Neural crest cell (in vitro differentiated cells): ENCODE measurements around the gene PGA4. TPM values are rescaled to one million over a fixed set of nuclear protein-coding genes. Genes with fewer than 3 reads are reported as not detected.

Experiments
- DNase-seq: peaks from one replicate; pipeline ENCODE4 v3.0.0; 2021; ENCODE audit warnings: low read depth, mixed read lengths, low spot score
- H3K27ac Mint-ChIP-seq: one replicate; pipeline ENCODE4 v1.8.0; 2021; ENCODE audit warnings: mild to moderate bottlenecking, mixed read lengths; ENCODE audit not compliant: unreplicated experiment
- H3K27me3 Mint-ChIP-seq: 2 replicates; pipeline ENCODE4 v1.8.0; 2021; ENCODE audit warnings: low read depth, mild to moderate bottlenecking, mixed read lengths
- H3K36me3 Mint-ChIP-seq: 2 replicates; pipeline ENCODE4 v1.8.0; 2021; ENCODE audit warnings: low read depth, mild to moderate bottlenecking, mixed read lengths
- H3K4me1 Mint-ChIP-seq: 2 replicates; pipeline ENCODE4 v1.8.0; 2021; ENCODE audit warnings: mixed read lengths
- H3K4me3 Mint-ChIP-seq: one replicate; pipeline ENCODE4 v1.8.0; 2021; ENCODE audit warnings: mild to moderate bottlenecking, mixed read lengths
- H3K9me3 Mint-ChIP-seq: 2 replicates; pipeline ENCODE4 v1.8.0; 2021; ENCODE audit warnings: mixed read lengths
- CTCF ChIP-seq: fragments of 200-600 bp; sonication (generic); conservative IDR thresholded peaks from 2 replicates; pipeline ENCODE4 v1.5.0; 2021; ENCODE audit warnings: antibody characterized with exemption, mild to moderate bottlenecking
- total RNA-seq: library from RNA; stranded (reverse); gene quantifications from 2 replicates; pipeline ENCODE4 v1.2.1, GENCODE V29; 2021

PGA4 gene
- total RNA-seq, 1 donor from 2014 or later = not detected

GRCh38 chr11:61279934-61280659 is 58.0 kb downstream of the PGA4 start:
- Mint-ChIP-seq H3K4me1 (peaks cover 11% of the 10 kb centered on the region), H3K36me3 (peaks cover 19% of the 10 kb centered on the region), H3K4me3 (no peak overlapping the region), H3K9me3 (no peaks in the 10 kb centered on the region), H3K27me3 (no peaks in the 10 kb centered on the region), H3K27ac (no peak overlapping the region)
- no peak for TF ChIP-seq CTCF
- DNase-seq = no peak

DNA sequence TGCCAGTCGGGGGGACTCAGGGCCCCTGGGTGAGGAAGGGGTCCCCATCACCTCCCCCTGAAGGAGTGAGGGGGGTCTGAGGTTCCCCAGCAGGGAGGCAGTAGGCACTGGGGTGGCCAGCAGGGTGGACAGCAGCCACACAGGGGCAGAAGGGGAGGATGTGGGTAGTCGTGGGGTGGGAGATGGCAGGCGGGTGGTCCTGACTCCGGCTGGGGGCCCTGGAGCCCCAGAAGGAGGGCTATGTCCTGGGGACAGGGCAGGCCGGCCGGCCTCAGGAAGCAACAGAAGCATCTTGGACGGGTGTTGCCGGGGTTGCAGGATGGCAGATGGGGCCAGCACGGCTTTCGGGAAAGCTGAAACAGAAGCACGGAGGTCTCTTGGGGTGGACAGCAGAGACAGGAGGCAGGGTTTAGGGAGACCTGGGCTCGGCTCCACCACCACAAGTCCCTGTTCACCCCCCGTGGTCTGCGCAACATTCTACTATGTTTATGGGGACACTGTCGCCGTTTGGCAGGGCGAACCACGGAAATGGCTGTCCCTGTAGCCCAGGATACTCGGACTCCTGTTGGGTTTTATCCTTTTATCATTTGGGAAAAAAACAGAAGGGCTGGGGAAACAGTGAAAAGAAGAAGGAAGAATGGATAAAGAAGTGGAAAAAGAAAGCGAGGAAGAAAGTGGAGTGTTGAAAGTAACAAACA is 58.9 kb downstream of the PGA4 start:
- H3K4me1 Mint-ChIP-seq = peaks cover 11% of the 10 kb centered on the region
- H3K27ac Mint-ChIP-seq = no peak overlapping the region
- no peaks in the 10 kb centered on the region for H3K27me3 Mint-ChIP-seq
- no peak for TF ChIP-seq CTCF
- H3K4me3 Mint-ChIP-seq = no peak overlapping the region
- peaks cover 24% of the 10 kb centered on the region for H3K36me3 Mint-ChIP-seq
- no peak for DNase-seq
- H3K9me3 Mint-ChIP-seq = no peaks in the 10 kb centered on the region

Other genes starting within 250 kb of the PGA4 start
- not detected in 2 replicates for gene CD5, start 119.9 kb upstream of the PGA4 start, total RNA-seq
- 25.8 and 26.0 TPM in 2 replicates for gene VPS37C, start 60.9 kb upstream of the PGA4 start, total RNA-seq
- not detected in 2 replicates for gene PGA3, start 18.8 kb upstream of the PGA4 start, total RNA-seq
- not detected in 2 replicates for gene PGA5, start 18.8 kb downstream of the PGA4 start, total RNA-seq
- gene VWCE, start 73.0 kb downstream of the PGA4 start, total RNA-seq = 42.0 and 42.1 TPM in 2 replicates
- 315 and 329 TPM in 2 replicates for gene DDB1, start 110.8 kb downstream of the PGA4 start, total RNA-seq
- gene TKFC, start 110.9 kb downstream of the PGA4 start, total RNA-seq = 46.9 and 53.9 TPM in 2 replicates
- gene CYB561A3, start 139.5 kb downstream of the PGA4 start, total RNA-seq = 28.1 and 28.9 TPM in 2 replicates
- 47.8 and 52.6 TPM in 2 replicates for gene TMEM138, start 140.0 kb downstream of the PGA4 start, total RNA-seq
- 23.5 and 23.9 TPM in 2 replicates for gene TMEM216, start 170.2 kb downstream of the PGA4 start, total RNA-seq
- gene CPSF7, start 207.6 kb downstream of the PGA4 start, total RNA-seq = 144 and 150 TPM in 2 replicates
- 33.8 and 35.0 TPM in 2 replicates for gene SDHAF2, start 207.8 kb downstream of the PGA4 start, total RNA-seq